CD4-positive, alpha-beta T cell treated with Interleukin-12 subunit alpha and Interleukin-12 subunit beta, for 1 hour (primary cell): ENCODE data around the gene SUGP2.

Experiments used
- DNase-seq: peaks from one replicate; pipeline ENCODE4 v3.0.0-alpha.2; 2020

The SUGP2 gene

GRCh38 chr19:19033426-19034203, at the start of gene SUGP2, which contains the start of gene ARMC6:
Gene SUGP2 (minus strand): TSS chr19:19033517. CDS start chr19:19031071, 2,446 bp downstream.
Gene ARMC6 (plus strand): TSS chr19:19033603. CDS start chr19:19034210, 607 bp downstream.
- DNase-seq = peak; percentile 92

- no peak for DNase-seq
These were observed 48.4 kb upstream of the SUGP2 start for GRCh38 chr19:19081642-19082151.

- no peak for DNase-seq
These were observed 46.3 kb upstream of the SUGP2 start for GRCh38 chr19:19079571-19079970.

DNA sequence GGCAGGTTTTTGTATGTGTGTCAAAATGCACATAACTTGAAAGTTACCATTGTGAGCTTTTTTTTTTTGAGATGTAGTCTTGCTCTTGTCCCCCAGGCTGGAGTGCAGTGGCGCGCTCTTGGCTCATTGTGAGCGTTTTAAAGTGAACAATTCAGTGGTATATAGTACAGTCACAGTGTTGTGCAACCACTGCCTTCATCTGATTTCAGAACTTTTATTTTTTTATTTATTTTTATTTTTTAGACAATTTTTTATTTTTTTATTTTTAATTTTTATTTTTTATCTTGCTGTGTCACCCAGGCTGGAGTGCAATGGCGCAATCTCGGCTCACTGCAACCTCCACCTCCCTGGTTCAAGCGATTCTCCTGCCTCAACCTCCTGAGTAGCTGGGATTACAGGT, 45.5 kb upstream of the SUGP2 start:
- DNase-seq = no peak

- DNase-seq = no peak
These were observed 43.8 kb upstream of the SUGP2 start for GRCh38 chr19:19077103-19077502.

- DNase-seq = no peak
These were observed 43.2 kb upstream of the SUGP2 start for GRCh38 chr19:19076476-19076875.

- DNase-seq = no peak
These were observed 41.8 kb upstream of the SUGP2 start for GRCh38 chr19:19075126-19075525.

DNA sequence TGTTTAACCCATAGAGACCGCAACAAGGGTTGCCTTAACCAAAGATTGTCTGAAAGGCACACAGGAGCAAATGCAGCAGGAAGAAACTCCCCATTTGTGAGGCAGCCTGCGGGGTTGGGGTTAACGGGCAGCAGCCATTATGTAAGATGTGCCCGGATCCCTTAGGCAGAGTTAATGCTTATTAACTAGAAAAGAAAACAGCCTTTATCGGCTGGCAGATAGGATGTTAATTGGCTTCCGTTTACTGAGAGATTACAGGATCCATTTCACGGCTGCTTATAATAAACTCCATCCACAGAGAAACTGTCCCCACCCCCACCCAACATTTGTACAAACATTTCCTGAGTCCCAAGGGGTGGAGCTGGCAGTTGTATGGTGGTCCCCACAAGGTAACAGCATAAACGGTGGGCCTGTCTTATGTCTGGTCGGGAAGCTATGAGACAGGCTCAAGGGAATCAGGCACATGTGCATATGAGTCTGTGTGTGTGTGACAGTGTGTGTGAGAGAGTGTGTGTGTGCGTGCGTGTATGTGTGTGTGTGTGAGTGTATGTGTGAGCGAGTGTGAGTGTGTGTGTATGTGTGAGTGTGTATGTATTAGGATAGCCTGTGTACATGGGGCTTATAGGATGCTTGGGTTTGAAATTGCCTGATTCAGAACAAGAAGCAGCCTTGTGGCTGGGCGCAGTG, 41.0 kb upstream of the SUGP2 start:
- no peak for DNase-seq

DNA sequence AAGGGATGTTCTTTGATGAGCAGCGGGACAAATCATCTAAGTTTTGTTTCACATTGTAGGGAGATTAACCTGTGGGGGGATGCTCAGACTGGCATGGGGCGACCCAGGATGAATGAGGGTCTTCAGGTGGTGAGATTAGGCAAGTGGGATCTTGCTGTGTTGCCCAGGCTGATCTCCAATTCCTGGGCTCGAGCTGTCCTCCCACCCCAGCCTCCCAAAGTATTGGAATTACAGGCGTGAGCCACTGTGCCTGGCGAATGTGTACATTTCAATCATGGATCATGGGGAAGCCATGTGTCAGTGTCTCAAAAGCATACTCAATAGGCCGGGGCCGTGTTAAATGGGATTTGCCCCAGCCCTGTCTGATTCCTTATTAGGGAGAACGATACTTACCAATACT, 38.6 kb upstream of the SUGP2 start:
- DNase-seq = no peak

GRCh38 chr19:19068659-19069654, 35.6 kb upstream of the SUGP2 start:
- peak; percentile 30 for DNase-seq

GRCh38 chr19:19067276-19068072, 34.2 kb upstream of the SUGP2 start:
- no peak for DNase-seq

DNA sequence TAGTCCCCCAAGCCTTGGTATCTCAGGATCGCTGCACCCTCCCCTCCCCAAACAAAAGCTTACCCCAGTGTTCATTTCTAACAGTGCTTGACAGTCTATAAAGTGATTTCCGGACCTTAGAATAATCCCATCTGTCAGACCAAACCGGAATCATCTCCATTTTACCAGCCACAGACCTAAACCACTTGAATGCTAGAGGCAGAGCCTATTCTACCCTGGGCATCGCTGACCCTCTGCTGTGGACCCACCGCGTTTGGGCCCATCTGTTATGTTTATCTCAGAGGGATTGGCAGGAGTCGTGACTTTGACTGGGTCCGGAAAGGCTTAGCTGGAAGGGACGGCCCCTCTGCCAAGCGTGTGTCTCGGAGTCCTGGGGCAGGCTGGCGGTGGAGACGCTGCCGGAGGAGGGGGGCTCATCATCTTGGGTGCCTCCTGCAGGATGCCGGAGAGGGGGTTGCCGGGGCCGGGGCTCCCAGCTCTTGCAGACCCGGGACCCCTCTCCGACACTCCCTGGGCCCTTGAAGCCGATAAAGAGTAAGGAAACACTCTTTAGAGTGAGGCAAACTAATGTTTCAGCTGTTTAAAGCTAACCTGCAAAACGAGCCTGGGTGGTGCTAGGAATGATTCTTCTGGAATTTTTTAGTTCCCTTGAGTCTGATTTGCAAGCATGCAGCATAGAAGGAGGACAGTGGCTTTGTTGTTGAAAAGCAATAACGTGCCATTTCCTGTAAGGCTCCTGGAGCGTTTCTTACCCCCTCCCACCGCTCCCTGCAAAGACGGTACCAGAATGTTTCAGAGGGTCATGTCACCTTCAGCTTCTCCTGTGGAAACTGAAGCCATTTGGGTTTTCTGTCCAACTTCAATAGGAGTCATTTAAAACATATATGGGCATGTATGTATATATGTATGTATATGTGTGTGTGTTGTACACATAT, 31.8 kb upstream of the SUGP2 start:
- DNase-seq = peak; percentile 33

DNA sequence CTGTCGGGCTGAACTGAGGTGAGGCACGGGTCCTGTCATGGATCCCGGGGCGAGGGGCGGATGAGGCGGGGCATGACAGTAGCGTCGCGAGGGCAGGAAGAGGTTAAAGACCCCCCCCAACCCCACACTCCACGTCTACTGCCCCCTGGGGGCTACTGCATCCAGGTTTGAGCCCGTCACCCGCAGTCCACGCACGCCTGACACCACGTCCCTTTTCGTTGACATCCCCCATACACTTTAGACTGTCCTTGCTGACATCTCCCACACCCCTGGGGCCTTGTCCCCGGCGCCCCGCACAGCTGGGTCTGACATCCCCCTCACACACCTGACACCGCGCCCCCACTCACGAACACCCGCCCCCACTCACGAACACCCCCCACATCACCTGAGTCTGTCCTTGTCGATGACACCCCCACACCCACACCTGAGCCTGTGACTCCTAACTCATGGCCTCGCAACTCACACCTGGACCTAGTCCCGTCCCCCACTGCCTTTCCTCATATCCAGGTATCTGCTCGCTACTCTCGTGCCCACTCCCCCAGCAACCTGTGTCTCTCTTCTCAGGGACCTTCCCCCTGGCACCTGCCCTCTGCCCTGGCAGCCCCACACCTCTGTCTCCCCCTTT, 30.9 kb upstream of the SUGP2 start:
- no peak for DNase-seq

- peak; percentile 100 for DNase-seq
These were observed 30.1 kb upstream of the SUGP2 start, which contains the start of gene SLC25A42 for GRCh38 chr19:19063183-19064097. Gene SLC25A42 (plus strand): TSS chr19:19063994. CDS start chr19:19096125, 32,131 bp downstream.

GRCh38 chr19:19062454-19063182, 29.3 kb upstream of the SUGP2 start:
- no peak for DNase-seq

- no peak for DNase-seq
These were observed 28.2 kb upstream of the SUGP2 start for GRCh38 chr19:19061506-19061905.

DNA sequence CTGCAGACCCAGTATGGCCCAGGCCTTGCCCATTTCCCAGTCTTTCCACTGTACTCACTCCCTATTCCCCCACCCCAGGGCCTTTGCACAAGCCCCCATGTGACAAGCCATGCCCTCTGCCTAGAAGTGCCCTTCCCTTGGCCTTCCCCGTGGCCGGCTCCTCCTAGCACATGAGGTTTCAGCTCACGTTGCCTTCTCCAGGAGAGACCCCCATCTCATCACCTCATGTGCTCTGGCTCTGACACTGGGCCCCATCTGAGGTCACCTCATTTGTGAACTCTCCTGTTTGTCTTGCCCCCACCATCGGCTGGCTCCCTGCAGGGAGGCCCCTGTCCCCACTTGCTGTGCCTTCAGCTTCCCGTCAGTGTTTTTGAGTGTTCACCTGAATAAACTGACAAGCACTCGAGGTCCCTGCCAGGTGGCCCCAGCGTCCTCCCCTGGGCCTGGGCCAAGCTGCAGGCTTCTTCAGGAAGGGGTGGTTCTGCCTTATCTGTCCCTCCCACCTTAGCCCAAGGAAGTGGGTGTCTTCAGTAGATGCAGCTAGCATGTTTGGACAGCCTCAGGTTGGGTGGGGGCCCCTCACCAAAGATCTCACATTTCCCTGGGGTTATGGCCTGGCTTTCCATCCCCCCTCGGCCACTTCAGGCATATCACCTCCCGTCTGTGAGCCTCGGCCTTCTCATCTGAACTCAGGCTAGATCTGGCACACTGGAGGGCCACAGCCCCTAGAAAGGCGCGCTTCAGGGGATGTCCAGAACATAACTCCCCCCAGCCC, 26.7 kb upstream of the SUGP2 start:
- no peak for DNase-seq
